GM12875 (cell line): ENCODE data around the gene PHLDB1.

Experiments
- H3K4me3 ChIP-seq: one replicate; pipeline ENCODE4 v1.5.1; 2011; ENCODE audit warnings: low read depth, low read length, control low read depth
- TF ChIP-seq, protein P1 (sequence below): IDR thresholded peaks from 2 replicates; pipeline ENCODE4 v1.5.1; 2011; ENCODE audit warnings: low read depth, mild to moderate bottlenecking, control low read depth, inconsistent platforms, low read length, moderate library complexity, borderline replicate concordance; ENCODE audit not compliant: insufficient read depth

Gene PHLDB1

DNA sequence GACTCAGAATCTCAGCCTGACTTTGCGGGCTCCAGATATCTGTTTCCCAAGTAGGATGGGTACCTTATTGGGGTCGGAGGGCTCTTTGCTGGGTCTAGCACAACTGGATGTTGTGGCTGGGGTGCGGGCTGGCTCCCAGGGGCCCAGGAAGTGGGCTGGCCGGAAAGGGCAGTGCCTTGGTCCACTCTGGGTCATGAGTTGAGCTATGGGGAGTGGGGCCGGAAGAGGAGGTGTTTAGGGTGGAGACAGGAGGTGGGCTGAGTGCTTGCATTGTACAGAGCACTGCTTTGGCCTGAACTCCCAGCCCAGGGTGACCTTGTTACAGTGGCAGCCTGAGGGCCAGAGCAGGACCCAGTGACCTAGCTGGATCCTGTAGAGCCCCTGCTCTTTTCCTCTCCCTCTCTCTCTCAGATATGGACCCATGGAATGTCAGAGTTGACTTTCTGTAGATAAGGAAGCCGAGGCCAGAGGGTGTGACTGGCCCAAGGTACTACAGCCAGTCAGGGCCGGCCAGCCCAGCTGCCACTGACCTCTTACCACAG is 13.2 kb downstream of the PHLDB1 start:
- no peak overlapping the region for H3K4me3 ChIP-seq
- TF ChIP-seq, protein P1, sequence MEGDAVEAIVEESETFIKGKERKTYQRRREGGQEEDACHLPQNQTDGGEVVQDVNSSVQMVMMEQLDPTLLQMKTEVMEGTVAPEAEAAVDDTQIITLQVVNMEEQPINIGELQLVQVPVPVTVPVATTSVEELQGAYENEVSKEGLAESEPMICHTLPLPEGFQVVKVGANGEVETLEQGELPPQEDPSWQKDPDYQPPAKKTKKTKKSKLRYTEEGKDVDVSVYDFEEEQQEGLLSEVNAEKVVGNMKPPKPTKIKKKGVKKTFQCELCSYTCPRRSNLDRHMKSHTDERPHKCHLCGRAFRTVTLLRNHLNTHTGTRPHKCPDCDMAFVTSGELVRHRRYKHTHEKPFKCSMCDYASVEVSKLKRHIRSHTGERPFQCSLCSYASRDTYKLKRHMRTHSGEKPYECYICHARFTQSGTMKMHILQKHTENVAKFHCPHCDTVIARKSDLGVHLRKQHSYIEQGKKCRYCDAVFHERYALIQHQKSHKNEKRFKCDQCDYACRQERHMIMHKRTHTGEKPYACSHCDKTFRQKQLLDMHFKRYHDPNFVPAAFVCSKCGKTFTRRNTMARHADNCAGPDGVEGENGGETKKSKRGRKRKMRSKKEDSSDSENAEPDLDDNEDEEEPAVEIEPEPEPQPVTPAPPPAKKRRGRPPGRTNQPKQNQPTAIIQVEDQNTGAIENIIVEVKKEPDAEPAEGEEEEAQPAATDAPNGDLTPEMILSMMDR, result no peak

DNA sequence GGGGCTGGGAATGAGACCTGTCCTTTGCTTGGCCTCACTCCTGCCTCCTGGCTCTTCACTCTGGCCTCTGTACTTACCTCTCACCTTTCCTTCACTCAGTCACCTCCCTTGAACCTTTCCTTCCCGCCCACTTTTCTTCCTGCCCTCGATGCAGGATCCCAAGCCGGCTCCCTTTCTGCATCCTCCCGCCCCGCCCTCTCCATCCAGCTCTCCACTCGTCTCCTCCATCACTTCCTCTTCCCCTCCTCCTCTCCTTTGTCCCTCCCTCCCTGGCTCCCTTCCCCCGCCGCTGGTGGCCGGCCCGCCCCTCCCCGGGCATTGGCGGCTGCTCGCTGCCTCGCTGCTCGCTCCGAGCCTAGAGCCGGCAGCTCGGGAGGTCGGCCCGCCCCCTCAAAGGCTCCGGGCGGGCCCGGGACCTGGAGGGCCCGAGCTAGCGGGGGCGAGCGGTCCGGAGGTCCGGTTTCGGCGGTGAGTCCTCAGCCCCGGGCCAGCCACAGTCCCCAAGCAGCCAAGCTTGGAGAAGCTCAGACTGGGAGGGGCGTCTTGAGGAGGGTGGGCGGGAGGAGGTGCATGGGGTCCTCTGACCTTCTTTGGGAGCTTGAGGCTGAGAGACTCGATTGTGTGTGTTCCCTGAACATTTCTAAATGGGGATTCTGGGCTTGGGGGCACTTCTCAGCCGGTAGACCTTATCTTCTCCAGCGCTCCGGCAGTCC is 13.8 kb downstream of the PHLDB1 start:
- TF ChIP-seq, protein P1, result no peak
- H3K4me3 ChIP-seq, result no peak overlapping the region

DNA sequence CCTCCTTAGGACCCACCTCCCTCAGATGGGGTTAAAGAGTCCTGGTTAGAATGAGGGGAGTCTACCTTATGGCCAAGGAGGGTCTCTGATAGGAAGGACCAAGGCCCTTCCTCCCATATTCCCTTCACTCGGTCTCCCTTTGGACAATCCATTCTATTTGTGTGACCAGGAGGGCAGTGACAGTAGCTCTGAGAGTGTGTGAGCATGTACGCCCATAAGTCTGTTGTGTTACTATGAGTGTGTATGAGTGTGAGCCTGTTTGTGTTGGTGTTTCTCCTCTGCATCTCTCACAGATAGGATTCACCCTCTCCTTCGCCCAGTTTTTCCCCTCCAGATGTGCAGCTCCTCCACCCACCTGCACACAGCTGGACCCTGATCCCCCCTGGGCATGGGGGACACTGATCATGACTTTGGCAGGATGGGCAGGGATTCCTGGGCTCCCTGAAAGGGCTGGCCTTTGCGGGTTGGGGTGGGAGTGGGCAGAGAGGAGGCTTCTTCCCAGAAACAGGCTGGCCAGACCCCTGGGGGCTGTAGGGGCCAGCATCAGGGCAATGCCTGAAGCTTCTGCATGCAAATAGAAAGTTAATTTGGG is 14.5 kb downstream of the PHLDB1 start:
- no peak overlapping the region for H3K4me3 ChIP-seq
- TF ChIP-seq, protein P1, result no peak

DNA sequence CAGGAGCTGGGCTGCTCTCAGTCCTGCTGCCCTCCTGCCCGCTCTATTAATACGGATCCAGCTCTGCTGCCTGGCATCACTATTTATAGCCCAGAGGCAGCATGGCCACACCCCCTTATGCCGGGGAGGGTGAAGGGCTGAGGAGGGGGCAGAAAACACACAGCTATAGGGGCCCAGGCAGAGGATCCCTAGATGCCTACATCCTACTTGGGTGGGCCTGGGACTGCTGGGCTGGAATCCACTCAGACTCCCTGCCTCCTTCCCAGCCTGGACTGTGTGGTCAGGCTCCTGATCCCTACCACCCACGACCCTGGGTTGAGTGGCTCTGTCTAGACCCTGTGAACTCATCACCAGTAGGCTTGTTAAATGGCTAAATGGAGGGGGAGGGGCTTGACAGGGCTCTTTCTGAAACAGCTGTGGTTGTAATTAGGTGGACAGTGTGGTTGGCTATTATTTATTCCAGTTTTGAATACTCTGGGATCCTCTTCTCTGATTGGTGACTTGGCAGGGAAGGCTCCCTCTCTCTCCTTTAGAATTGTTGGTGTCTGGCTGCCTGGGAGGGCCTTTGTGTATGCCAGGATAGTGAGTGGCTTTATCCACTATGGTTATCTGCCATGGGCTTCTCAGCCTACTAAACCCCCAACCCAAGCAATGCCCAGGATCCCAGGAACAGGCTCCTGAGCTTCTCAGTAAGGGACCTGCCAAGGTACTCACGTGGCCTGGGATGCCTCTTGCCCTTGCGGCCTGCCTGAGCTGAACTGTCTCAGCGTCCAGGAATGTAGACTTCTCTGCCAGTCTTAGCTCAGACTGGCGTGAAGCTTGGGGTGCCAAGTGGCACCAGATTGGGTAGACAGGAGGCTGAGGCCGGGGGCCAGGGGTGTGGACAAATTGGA is 15.2 kb downstream of the PHLDB1 start:
- TF ChIP-seq, protein P1, result no peak
- H3K4me3 ChIP-seq, result no peak overlapping the region

DNA sequence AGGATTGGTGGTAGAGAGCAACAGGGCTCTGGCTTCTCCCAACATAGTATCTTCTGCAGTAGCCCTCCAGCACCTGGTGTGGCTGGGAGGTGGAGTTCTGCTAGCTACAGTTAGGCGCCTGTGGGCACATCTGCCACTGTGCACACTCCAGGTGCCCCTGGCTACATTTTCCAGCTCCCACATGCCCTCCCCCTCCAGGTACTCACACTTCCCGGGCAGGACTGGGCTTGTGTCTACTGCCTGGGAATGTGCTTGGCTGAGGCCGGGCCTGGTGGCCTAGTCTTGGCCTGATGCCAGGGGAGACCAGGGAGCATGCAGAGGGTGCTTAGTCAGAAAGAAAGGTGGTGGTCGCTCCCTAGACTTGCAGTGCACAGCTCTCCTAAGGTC is 15.8 kb downstream of the PHLDB1 start:
- no peak overlapping the region for H3K4me3 ChIP-seq

DNA sequence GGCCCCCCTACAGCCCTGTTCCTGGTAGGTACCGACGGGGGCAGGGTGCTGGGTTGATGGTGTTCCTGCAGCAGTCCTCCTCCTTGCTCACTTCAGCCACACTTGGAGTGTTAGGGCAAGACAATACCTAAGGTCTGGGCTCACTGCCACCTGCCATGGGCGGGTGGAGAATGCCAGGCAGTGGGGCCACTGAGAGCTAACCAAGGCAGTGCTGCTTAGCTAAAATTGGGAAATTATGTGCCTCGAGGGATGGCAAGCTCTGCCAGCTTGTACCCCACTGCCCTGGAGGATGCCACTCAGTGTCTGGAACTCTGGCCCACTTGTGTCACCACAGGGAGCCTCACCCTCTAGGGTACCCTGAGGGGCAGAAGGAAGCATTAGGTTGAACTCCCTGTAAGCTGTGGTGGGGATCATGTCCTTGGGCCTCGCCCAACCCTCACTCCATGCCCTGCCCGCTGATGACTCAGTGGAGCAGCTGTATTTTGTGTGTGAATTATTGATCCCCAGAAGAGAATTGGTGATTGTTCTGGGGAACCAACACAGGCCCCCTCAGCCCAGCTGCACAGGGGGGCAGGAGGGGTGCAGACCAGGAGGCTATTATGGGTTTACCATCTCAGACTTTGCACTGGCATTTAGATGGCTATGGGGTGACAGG is 17.7 kb downstream of the PHLDB1 start:
- H3K4me3 ChIP-seq, result no peak overlapping the region
- TF ChIP-seq, protein P1, result no peak

More for the DNA sequence above, 15.8 kb downstream of the PHLDB1 start:
- TF ChIP-seq, protein P1, result no peak
